ENCODE data around the gene PRAME.

The PRAME gene

DNA sequence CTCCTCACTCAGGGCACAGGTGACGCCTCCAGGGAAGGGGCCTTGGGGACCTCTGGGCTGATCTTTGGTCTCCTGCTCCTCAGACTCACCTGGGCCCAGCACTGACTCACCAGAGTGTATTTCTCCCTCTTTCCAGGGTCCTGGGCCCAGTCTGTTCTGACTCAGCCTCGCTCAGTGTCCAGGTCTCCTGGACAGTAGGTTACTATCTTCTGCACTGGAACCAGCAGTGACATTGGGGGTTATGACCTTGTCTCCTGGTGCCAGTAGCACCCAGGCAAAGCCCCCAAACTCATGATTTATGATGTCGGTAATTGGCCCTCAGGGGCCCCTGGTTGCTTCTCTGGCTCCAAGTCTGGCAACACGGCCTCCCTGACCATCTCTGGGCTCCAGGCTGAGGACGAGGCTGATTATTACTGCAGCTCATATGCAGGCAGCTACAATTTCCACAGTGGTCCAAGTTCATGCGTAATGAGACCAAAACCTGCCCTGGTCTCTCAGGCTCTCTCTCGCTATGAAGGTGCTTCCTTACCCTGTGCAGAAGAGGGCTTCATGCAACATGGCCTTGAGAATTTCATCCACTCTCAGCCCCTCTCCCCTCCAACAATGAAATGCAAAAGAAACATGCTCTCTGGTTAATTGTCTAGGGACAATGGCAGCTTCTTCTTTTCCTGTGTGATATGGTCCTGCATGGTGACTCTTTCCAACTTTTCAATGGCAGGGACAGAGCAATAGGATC, 21.0 kb upstream of the PRAME start:
- DNase-seq = no peak

DNA sequence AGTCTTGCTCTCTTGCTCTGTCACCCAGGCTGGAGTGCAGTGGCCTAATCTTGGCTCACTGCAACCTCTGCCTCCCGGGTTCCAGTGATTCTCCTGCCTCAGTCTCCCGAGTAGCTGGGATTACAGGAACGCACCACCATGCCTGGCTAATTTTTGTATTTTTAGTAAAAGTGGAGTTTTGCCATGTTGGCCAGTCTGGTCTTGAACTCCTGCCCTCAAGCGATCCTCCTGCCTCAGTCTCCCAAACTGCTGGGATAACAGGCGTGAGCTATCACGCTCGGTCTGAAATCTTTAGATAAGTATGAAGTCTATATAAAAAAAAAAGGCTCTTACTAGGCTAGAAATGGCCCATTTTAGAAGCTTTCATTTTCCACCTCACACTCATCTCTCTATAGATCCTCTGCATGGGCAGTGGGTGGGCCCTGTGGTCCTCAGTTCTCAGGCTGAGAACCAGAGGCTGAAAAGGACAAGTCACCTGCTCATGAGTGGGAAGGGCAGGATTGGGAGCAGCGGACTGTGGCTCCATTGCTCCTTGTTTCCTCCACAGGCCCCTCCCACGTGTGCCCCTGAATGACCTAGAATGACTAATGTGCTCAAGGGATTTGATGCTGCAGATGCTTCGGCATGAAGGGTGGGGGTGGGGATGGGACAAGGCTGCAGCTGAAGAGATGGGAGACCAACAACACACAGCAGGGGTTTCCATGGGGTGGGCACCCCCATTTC, 19.8 kb upstream of the PRAME start:
- peak; percentile 5 for DNase-seq

DNA sequence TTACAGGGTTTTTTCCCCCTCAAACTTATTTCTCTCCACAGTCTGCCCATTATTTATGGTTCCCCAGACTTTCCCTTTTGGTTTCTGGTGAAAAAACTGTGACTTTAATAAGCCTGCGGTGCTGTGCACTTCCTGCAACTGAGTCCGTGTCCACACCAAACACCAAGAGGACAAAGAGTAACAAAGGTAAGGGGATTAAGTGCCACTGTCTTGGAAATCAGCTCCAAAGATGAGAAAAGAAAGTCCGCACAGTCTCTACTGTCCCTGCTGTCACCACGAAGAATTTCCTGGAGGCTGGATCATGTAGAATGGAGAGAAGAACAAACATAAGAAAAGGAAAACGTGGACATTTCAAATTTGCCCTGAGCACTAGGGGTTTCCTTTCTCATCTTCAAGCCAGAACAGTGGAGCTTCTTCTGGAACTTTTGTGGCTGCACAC, 17.9 kb upstream of the PRAME start:
- no peak for DNase-seq

DNA sequence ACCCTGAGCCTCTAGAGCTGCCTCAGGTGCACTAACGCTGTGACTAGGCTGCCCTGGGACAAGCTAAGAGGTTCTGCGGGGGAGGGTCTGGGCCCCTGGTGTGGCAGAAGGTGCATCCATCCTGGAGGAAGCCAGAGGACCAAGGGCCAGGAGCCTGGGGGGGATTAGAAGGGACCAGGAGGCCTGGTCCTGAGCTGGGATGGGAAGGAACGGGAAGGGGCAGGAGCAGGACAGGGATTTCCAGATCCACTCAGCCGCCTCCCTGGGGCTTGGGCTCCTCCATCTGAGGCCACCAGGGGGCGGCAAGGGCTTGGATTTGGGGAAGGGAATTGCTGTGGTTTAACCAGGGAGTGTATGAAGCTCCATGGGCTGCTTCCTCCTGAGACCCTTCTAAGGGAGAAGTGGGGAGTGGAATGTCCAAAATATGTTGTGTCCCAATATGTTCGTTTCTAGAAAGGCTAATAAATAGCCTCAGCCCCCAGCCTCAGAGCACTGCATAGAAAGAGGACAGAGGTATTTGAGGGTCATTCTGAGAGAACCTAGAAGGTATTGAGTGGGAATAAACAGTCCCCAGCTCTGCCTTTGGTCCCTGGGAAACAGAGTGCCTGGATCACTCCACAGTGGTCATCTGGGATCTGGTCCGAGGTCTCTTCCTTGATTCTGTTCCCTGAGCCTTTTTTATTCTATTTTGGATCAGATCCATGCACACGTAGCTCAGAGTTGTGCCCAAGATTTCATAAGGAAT, 17.4 kb upstream of the PRAME start:
- DNase-seq = peak; percentile 9

GRCh38 chr22:22574361-22574760, 15.3 kb upstream of the PRAME start:
- DNase-seq = no peak

GRCh38 chr22:22573047-22573889, 14.2 kb upstream of the PRAME start:
- DNase-seq = no peak

DNA sequence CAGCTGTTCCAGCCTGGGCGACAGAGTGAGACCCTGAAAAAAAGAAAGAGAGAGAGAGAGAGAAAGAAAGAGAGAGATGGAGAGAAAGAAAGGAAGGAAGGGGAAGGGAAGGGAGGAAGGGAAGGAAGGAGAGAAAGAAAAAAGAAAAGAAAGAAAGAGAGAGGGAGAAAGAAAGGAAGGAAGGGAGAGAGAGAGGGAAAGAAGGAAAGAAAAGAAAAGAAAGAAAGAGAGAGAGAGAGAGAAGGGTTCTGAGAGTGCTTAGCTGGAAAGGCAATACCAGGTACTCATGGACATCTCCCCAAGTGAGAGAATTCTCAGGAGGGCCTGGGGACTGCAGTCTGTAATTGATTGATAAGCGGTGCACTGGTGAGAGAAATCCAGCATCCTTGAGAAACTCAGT, 12.8 kb upstream of the PRAME start:
- DNase-seq = no peak

- no peak for DNase-seq
Observed at GRCh38 chr22:22571429-22571828, 12.4 kb upstream of the PRAME start.

- DNase-seq = no peak
Observed at GRCh38 chr22:22569218-22569617, 10.2 kb upstream of the PRAME start.

DNA sequence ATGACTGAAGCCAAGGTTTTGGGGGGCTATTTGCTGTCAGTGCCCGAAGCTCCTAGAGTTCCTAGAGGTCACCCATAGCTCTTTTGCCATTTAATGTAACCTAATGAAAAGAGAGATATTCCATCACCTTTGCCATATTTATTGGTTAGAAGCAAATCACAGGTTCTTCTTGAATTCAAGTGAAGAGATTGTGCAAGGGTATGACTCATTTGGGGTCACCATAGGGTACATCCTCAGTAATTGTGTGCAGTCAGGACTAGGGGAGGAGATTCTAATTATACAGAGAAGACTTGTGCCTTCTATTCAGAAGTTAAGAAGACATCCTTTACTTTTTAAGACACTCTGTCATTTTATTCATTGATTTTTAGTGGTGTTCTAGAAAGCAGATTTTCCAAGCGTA, 6.9 kb upstream of the PRAME start:
- no peak for DNase-seq

- no peak for DNase-seq
Observed at GRCh38 chr22:22558071-22558971, 744 bp downstream of the PRAME start.

DNA sequence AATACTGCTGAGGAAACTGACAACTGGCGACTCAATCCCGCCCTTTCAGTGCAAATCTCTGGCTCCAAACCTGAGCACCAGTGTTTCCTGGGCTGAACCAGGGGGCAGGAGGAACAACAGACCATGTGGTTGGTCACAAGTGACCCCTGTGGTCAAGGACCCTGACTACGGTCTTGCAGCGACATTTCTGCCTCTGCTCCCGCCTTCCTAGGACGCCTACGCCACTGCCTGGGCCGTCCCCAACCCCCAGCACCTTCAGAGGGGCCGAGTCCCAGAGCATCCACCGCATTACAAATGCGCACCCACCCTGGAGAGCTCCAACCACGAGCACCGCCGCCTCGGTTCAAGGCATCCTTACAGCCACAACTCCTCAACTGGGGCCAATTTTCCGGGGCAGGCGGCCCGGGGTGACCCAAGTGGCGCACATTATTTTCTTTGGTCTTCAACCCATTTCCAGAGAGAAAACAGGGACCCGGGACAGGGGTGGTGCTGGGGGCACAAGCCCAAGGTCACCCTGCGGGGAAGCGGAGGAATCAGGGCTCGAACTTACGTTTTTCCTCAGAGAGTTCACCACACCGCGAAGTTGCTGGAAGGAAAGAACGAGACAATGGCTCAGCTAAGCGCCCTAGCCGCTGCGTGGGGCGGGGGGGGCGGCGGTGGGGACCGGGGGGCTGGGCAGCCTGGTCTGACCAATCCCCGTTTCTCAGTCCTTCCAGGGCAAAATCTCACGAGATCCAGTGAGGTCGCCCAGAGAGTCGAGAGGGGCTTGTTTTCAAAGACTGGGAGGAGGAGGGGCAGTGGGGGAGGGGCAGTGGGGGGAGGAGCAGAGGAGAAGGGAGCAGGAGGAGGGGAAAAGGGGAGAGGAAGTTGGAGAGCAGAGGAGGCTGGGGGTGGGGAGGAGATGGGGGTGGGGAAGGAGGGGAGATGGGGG, 1.8 kb downstream of the PRAME start:
- peak; percentile 76 for DNase-seq

- DNase-seq = no peak
Observed at GRCh38 chr22:22556578-22556977, 2.5 kb downstream of the PRAME start.

DNA sequence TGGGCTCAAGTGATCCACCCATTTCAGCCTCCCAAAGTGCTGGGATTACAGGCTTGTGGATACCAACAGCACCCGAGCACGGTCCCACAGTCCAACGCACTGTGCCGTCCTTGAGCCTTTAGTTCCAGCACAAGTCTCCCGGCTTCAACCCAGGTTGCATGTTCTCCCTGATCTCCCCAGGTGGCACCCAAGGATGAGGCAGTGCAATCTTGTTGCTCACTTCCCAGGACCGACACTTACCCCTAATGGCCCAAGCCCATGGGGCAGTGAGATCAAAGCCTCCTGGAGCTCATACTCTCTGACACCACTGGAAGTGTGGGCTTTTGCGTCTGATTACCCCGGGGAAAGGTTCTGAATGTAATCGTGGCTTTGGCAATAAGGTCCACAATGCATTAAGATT, 3.5 kb downstream of the PRAME start:
- DNase-seq = no peak

DNA sequence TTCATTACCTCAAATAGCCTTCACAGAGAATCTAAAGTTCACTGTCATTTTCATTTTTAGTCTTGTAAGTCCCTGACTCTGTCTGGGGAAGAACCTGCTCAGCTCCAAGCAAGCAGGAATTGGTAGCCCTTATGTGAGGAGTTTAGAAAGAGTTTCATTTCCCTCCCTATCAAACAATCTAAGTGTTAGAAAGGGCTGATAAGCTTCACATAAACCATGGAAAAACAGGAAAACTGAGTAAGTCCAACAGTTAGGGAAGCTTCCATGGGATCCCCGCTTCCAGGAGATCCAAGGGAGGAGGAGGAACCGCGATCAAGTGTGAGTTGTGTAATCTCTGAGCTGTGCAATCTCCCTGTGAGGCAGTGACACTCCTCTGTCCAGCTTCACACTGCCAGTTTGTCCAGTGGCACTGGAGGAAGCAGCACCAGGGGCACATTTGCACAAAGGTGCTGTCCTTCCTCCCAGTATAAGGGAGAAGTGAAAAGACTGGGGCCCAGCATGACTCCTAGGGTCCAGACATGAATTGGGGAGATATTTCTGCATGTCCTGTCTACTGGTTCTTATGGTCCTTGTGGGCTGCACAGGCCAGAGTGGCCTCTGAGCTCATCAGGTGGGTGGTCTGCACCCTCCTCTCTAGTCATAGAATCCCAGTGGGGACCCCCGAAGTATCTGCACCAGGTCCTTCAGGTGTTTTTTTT, 4.3 kb downstream of the PRAME start:
- no peak for DNase-seq

DNA sequence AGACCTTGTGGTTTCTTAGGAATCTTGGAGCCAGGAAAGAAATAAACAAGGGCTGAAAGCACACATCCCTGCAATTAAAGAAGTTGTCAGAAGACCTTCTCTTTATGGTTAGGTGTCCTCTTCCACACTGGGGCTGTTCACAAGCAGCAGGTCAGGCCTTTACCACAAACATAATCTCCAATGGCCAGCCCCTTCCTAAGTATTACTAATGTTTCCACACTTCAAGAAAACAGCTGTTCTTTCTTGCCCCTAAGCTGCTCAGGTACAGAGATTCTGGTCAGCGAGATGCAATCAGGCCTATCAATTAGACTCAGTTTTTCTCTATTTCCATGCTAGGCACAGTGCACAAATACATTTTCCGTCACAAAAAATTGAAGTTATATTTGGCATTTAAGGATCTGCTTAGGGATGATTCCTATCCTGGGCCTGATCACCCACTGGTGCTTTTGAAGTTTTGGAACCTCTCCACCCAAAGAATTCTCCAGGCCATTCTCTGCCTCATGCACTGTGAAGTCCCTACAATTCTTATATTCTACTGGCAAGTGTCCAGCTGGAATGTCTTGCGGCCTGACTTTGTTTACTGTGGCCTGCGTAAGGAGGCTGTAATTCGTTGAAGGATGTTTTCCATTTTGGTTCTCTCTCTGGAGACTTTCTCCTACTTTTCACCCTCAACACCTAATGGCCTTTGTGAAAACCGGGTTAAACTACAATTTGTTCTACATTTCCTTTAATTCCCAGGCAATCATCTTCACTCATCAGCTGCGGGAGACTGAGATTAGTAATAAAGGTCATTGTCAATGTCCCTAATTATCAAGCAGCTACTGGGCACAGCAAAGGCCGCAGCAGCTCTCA, 5.1 kb downstream of the PRAME start:
- DNase-seq = no peak

- no peak for DNase-seq
Observed at GRCh38 chr22:22553141-22553540, 5.9 kb downstream of the PRAME start.

DNA sequence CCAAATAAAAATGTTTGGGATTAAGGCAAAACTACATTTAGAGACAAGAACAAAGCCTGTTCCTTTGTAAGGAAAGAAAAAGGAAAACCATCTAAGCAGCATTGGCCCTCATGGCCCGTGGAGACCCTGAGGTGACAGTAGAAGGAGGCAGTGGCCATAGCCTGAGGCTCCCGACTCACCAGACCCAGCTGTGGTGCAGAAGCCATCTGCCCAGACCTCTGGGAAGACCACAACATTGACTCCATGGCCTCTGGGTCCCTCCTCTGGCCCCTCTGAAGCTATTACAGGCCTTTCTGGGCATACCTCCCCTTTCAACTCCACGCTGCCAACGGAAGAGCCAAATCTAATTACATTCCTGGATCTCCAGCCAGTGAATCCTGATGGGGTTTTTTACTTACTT, 6.4 kb downstream of the PRAME start:
- DNase-seq = peak; percentile 1
